Epithelial cell of proximal tubule (primary cell): ENCODE results near the gene CDH22. TPM values are rescaled to one million over a fixed set of nuclear protein-coding genes. Genes with fewer than 3 reads are reported as not detected.

Experiments
- DNase-seq: peaks from one replicate; pipeline ENCODE4 v3.0.0-alpha.2; 2011; ENCODE audit warnings: low read depth
- H3K4me3 ChIP-seq: 2 replicates; pipeline ENCODE4 v1.5.1; 2011; ENCODE audit warnings: low read depth, mild to moderate bottlenecking, low read length
- total RNA-seq: library from RNA; depleted of rRNA; stranded (reverse); fragments of >200 nt; gene quantifications from 2 replicates; pipeline ENCODE4 v1.2.3, GENCODE V29; 2015
- TF ChIP-seq, protein P1 (sequence below): conservative IDR thresholded peaks from 2 replicates; pipeline ENCODE4 v1.5.1; 2012; ENCODE audit warnings: low read depth, mild to moderate bottlenecking, low read length

The CDH22 gene
- total RNA-seq, 1 donor from 2014 or later = not detected

GRCh38 chr20:46200582-46201570 lies 107.4 kb downstream of the CDH22 start:
- TF ChIP-seq, protein P1, sequence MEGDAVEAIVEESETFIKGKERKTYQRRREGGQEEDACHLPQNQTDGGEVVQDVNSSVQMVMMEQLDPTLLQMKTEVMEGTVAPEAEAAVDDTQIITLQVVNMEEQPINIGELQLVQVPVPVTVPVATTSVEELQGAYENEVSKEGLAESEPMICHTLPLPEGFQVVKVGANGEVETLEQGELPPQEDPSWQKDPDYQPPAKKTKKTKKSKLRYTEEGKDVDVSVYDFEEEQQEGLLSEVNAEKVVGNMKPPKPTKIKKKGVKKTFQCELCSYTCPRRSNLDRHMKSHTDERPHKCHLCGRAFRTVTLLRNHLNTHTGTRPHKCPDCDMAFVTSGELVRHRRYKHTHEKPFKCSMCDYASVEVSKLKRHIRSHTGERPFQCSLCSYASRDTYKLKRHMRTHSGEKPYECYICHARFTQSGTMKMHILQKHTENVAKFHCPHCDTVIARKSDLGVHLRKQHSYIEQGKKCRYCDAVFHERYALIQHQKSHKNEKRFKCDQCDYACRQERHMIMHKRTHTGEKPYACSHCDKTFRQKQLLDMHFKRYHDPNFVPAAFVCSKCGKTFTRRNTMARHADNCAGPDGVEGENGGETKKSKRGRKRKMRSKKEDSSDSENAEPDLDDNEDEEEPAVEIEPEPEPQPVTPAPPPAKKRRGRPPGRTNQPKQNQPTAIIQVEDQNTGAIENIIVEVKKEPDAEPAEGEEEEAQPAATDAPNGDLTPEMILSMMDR = no peak
- no peak overlapping the region for H3K4me3 ChIP-seq

DNA sequence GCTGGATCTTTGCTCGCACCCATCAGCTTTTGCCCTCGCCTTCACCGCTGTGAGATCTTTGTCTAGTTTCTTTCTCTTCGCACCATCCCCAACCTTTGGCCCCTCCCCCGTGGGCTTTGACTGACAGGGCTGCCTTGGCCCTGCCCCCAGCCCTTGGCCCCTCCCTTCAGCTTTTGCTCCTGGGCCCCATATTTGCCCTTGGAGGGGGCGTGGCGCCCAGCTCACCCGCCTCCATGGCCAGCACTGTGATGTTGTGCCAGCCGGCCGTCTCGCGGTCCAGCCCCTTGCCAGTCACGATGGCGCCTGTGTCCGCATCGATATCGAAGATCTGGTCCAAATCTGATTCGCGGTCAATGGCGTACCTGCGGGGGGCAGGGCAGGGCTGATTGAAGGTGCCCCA lies 109.1 kb downstream of the CDH22 start:
- TF ChIP-seq, protein P1 = no peak
- DNase-seq = no peak
- H3K4me3 ChIP-seq = no peak overlapping the region

More at GRCh38 chr20:46200582-46201570, 107.4 kb downstream of the CDH22 start:
- DNase-seq = no peak

DNA sequence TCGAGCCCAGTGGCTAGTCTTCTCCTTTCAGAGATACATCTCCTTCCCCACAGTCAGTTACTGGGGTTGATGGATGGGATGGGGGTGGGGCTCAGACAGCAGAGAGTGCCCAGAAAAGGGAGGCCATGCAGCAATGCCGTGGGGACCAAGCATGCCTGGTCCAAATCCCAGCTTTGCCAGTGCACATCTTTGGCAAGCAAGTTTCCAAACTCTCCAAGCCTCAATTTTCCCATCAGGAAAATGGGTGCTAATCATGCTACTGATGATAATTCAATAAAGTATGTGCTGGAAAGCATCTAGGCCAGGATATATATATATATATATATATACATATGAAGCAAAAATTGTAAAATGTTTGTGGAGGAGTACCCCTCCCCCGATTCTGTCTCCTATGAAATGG lies 111.3 kb downstream of the CDH22 start:
- DNase-seq = no peak
- H3K4me3 ChIP-seq = no peak overlapping the region
- TF ChIP-seq, protein P1 = no peak

GRCh38 chr20:46195264-46196036 lies 112.8 kb downstream of the CDH22 start:
- TF ChIP-seq, protein P1 = no peak
- DNase-seq = no peak
- H3K4me3 ChIP-seq = no peak overlapping the region

- no peak for DNase-seq
- TF ChIP-seq, protein P1 = no peak
These were observed 113.9 kb downstream of the CDH22 start for GRCh38 chr20:46194409-46194808.

GRCh38 chr20:46192376-46192944 lies 115.8 kb downstream of the CDH22 start:
- no peak for DNase-seq
- TF ChIP-seq, protein P1 = no peak
- H3K4me3 ChIP-seq = no peak overlapping the region

More at GRCh38 chr20:46194409-46194808, 113.9 kb downstream of the CDH22 start:
- no peak overlapping the region for H3K4me3 ChIP-seq
